Thymus (tissue), 11 donors: Measurements from ENCODE around the gene LRRC55. TPM values are rescaled to one million over a fixed set of nuclear protein-coding genes. Genes with fewer than 3 reads are reported as not detected.
"Not testable (repeated sequence)": the region's sequence is repeated elsewhere in the genome, so short reads cannot be mapped to it uniquely, and the experiment has no call there.

Experiments used
- DNase-seq, 9 donors: peaks; one replicate each; pipeline ENCODE4 v3.0.0-alpha.2; 2013; ENCODE audit warnings: low spot score in 9 of 9, low read depth in 6 of 9, missing footprints in 1 of 9
- H3K27ac ChIP-seq, 2 donors: one replicate each; pipeline ENCODE4 v1.5.1; 2013; ENCODE audit warnings: control low read depth in 1 of 2, low read depth in 1 of 2, low read length in 1 of 2, mild to moderate bottlenecking in 1 of 2, moderate library complexity in 1 of 2
- H3K27me3 ChIP-seq, 2 donors: one replicate each; pipeline ENCODE4 v1.5.1; 2013; ENCODE audit warnings: low read length in 1 of 2; ENCODE audit not compliant: control insufficient read depth in 2 of 2, insufficient read depth in 1 of 2
- H3K36me3 ChIP-seq, 2 donors: one replicate each; pipeline ENCODE4 v1.5.1; 2013; ENCODE audit warnings: low read length in 1 of 2, mild to moderate bottlenecking in 1 of 2, moderate library complexity in 1 of 2; ENCODE audit not compliant: control insufficient read depth in 2 of 2, insufficient read depth in 2 of 2
- H3K4me1 ChIP-seq, 2 donors: one replicate each; pipeline ENCODE4 v1.5.1; 2013; ENCODE audit warnings: low read length in 2 of 2; ENCODE audit not compliant: control insufficient read depth in 2 of 2, insufficient read depth in 2 of 2
- H3K4me3 ChIP-seq, 2 donors: one replicate each; pipeline ENCODE4 v1.5.1; 2013; ENCODE audit warnings: low read length in 2 of 2, control low read depth in 1 of 2, mild to moderate bottlenecking in 1 of 2
- H3K9me3 ChIP-seq, 2 donors: one replicate each; pipeline ENCODE4 v1.5.1; 2013; ENCODE audit warnings: low read length in 1 of 2, mild to moderate bottlenecking in 1 of 2; ENCODE audit not compliant: control insufficient read depth in 2 of 2, insufficient read depth in 1 of 2
- WGBS: extraction: QIAGEN DNeasy Blood & Tissue Kit; methylation state at CpG from one replicate; pipeline ENCODE4 v1.1.7; 2013; 5-methylcytosine and 5-hydroxymethylcytosine counted together
- polyA plus RNA-seq: library from polyadenylated mRNA; stranded (reverse); fragments of 200-250 nt; gene quantifications from one replicate; pipeline ENCODE4 v1.2.3, GENCODE V29; 2013
- total RNA-seq: library from RNA; stranded (reverse); fragments of 120-200 nt; gene quantifications from one replicate; pipeline ENCODE4 v1.2.4, GENCODE V29; 2013
- donor health status: healthy.

The LRRC55 gene
- total and polyA plus RNA-seq, 2 donors, result 0.25 to 2.0 TPM

GRCh38 chr11:57169732-57170313, 11.9 kb upstream of the LRRC55 start:
- H3K4me1 ChIP-seq, H3K4me3 ChIP-seq, H3K9me3 ChIP-seq, DNase-seq, H3K27me3 ChIP-seq, H3K27ac ChIP-seq, H3K36me3 ChIP-seq: not testable (repeated sequence)
- 96% methylated on average over 2 of the region's 2 CpGs for WGBS

- 76% methylated on average over 3 of the region's 3 CpGs for WGBS
- DNase-seq, result no peak
- no peak overlapping the region for H3K4me3 ChIP-seq
- H3K4me1 ChIP-seq, result no peaks in the 10 kb centered on the region
- H3K27me3 ChIP-seq, result no peaks in the 10 kb centered on the region
- no peak overlapping the region for H3K27ac ChIP-seq
- H3K36me3 ChIP-seq, result no peaks in the 10 kb centered on the region
- no peaks in the 10 kb centered on the region for H3K9me3 ChIP-seq
Observed at GRCh38 chr11:57172031-57172430, 9.7 kb upstream of the LRRC55 start.

- DNase-seq, result no peak
- no peak overlapping the region for H3K27ac ChIP-seq
- 52% methylated on average over 5 of the region's 5 CpGs for WGBS
- H3K4me1 ChIP-seq, result no peaks in the 10 kb centered on the region
- H3K27me3 ChIP-seq, result peaks cover 0 to 10% of the 10 kb centered on the region in 2 donors
- H3K4me3 ChIP-seq, result no peak overlapping the region
- H3K36me3 ChIP-seq, result no peaks in the 10 kb centered on the region
- no peaks in the 10 kb centered on the region for H3K9me3 ChIP-seq
Observed at GRCh38 chr11:57174656-57175055, 7.1 kb upstream of the LRRC55 start.

GRCh38 chr11:57175478-57175877, 6.3 kb upstream of the LRRC55 start:
- no peak overlapping the region for H3K27ac ChIP-seq

GRCh38 chr11:57178334-57178733, 3.4 kb upstream of the LRRC55 start:
- H3K36me3 ChIP-seq, result no peaks in the 10 kb centered on the region
- no peaks in the 10 kb centered on the region for H3K4me1 ChIP-seq
- H3K27me3 ChIP-seq, result peaks cover 6 to 32% of the 10 kb centered on the region in 2 donors
- H3K4me3 ChIP-seq, result no peak overlapping the region
- no peaks in the 10 kb centered on the region for H3K9me3 ChIP-seq
- no peak for DNase-seq
- H3K27ac ChIP-seq, result no peak overlapping the region
- WGBS, result 49% methylated on average over 2 of the region's 2 CpGs

More at GRCh38 chr11:57175478-57175877, 6.3 kb upstream of the LRRC55 start:
- H3K36me3 ChIP-seq, result no peaks in the 10 kb centered on the region
- peaks cover 2 to 18% of the 10 kb centered on the region in 2 donors for H3K27me3 ChIP-seq
- DNase-seq, result no peak
- no peaks in the 10 kb centered on the region for H3K4me1 ChIP-seq
- no peaks in the 10 kb centered on the region for H3K9me3 ChIP-seq
- no peak overlapping the region for H3K4me3 ChIP-seq

- no peaks in the 10 kb centered on the region for H3K9me3 ChIP-seq
- H3K4me1 ChIP-seq, result no peaks in the 10 kb centered on the region
- peaks cover 6 to 32% of the 10 kb centered on the region in 2 donors for H3K27me3 ChIP-seq
- DNase-seq, result no peak
- H3K27ac ChIP-seq, result no peak overlapping the region
- H3K4me3 ChIP-seq, result no peak overlapping the region
- H3K36me3 ChIP-seq, result no peaks in the 10 kb centered on the region
- whole genome bisulfite sequencing, result 37% methylated on average over 7 of the region's 7 CpGs
Observed at GRCh38 chr11:57179681-57180080, 2.1 kb upstream of the LRRC55 start.

- Histone ChIP-seq H3K4me3 (no peak overlapping the region), H3K27me3 (peaks cover 6 to 32% of the 10 kb centered on the region in 2 donors), H3K36me3 (no peaks in the 10 kb centered on the region), H3K9me3 (no peaks in the 10 kb centered on the region), H3K27ac (no peak overlapping the region), H3K4me1 (no peaks in the 10 kb centered on the region)
- no peak for DNase-seq
- WGBS, result 6% methylated on average over 24 of the region's 24 CpGs
Observed at GRCh38 chr11:57180081-57180561, 1.6 kb upstream of the LRRC55 start.

GRCh38 chr11:57180964-57181363, 789 bp upstream of the LRRC55 start:
- peaks cover 6 to 32% of the 10 kb centered on the region in 2 donors for H3K27me3 ChIP-seq
- no peaks in the 10 kb centered on the region for H3K9me3 ChIP-seq
- DNase-seq, result no peak
- H3K36me3 ChIP-seq, result no peaks in the 10 kb centered on the region
- WGBS, result 63% methylated on average over 2 of the region's 2 CpGs
- no peak overlapping the region for H3K27ac ChIP-seq
- H3K4me1 ChIP-seq, result no peaks in the 10 kb centered on the region
- H3K4me3 ChIP-seq, result no peak overlapping the region

- peaks cover 6 to 32% of the 10 kb centered on the region in 2 donors for H3K27me3 ChIP-seq
- H3K36me3 ChIP-seq, result no peaks in the 10 kb centered on the region
- H3K9me3 ChIP-seq, result no peaks in the 10 kb centered on the region
- DNase-seq, result no peak
- 94% methylated on average over 3 of the region's 3 CpGs for WGBS
- no peak overlapping the region for H3K4me3 ChIP-seq
- H3K27ac ChIP-seq, result no peak overlapping the region
- H3K4me1 ChIP-seq, result no peaks in the 10 kb centered on the region
Observed at GRCh38 chr11:57182896-57183295, 1.1 kb downstream of the LRRC55 start.
